Astrocyte (in vitro differentiated cells and primary cell): ENCODE measurements around the gene HS3ST6. TPM values are rescaled to one million over a fixed set of nuclear protein-coding genes. Genes with fewer than 3 reads are reported as not detected.

Experiments used
- DNase-seq: peaks from one replicate; pipeline ENCODE4 v3.0.0-alpha.2; 2010; ENCODE audit warnings: low read depth
- FAIRE-seq: peaks from 2 replicates; lab custom pipeline; 2011; peaks lifted over from hg19 to GRCh38; lab: Jason Lieb, UNC
- H2AFZ ChIP-seq: 2 replicates; pipeline ENCODE4 v1.6.0; 2012; ENCODE audit warnings: low read depth, low read length, inconsistent platforms
- H3K27ac ChIP-seq: 2 replicates; pipeline ENCODE4 v1.5.1; 2011; ENCODE audit warnings: low read depth, low read length, inconsistent platforms
- H3K27me3 ChIP-seq: 2 replicates; pipeline ENCODE4 v1.6.0; 2011; ENCODE audit warnings: low read length, inconsistent platforms; ENCODE audit not compliant: insufficient read depth
- H3K36me3 ChIP-seq: 2 replicates; pipeline ENCODE4 v1.5.1; 2011; ENCODE audit warnings: low read length, inconsistent platforms; ENCODE audit not compliant: insufficient read depth
- H3K4me1 ChIP-seq: 2 replicates; pipeline ENCODE4 v1.5.1; 2011; ENCODE audit warnings: low read length, inconsistent platforms; ENCODE audit not compliant: insufficient read depth
- H3K4me2 ChIP-seq: 2 replicates; pipeline ENCODE4 v1.6.0; 2012; ENCODE audit warnings: low read length, inconsistent platforms
- H3K4me3 ChIP-seq: 2 replicates; pipeline ENCODE4 v1.5.1; 2011; ENCODE audit warnings: low read depth, mild to moderate bottlenecking, low read length, inconsistent platforms; ENCODE audit not compliant: insufficient read depth
- H3K79me2 ChIP-seq: 2 replicates; pipeline ENCODE4 v1.6.0; 2012; ENCODE audit warnings: mild to moderate bottlenecking, low read length, inconsistent platforms; ENCODE audit not compliant: insufficient read depth
- H3K9ac ChIP-seq: 2 replicates; pipeline ENCODE4 v1.6.0; 2012; ENCODE audit warnings: mild to moderate bottlenecking, low read length, inconsistent platforms
- H3K9me3 ChIP-seq: 2 replicates; pipeline ENCODE4 v1.5.1; 2012; ENCODE audit warnings: low read depth, mild to moderate bottlenecking, low read length, inconsistent platforms; ENCODE audit not compliant: insufficient read depth
- H4K20me1 ChIP-seq: 2 replicates; pipeline ENCODE4 v1.6.0; 2012; ENCODE audit warnings: low read length, inconsistent platforms; ENCODE audit not compliant: insufficient read depth
- H3K27ac Mint-ChIP-seq: one replicate; pipeline ENCODE4 v1.8.0; 2021; ENCODE audit warnings: mild to moderate bottlenecking, mixed read lengths; ENCODE audit not compliant: unreplicated experiment
- H3K27me3 Mint-ChIP-seq: one replicate; pipeline ENCODE4 v1.8.0; 2021; ENCODE audit warnings: low read depth, mixed read lengths; ENCODE audit not compliant: unreplicated experiment
- H3K36me3 Mint-ChIP-seq: one replicate; pipeline ENCODE4 v1.8.0; 2021; ENCODE audit warnings: low read depth, mixed read lengths; ENCODE audit not compliant: unreplicated experiment
- H3K4me1 Mint-ChIP-seq: one replicate; pipeline ENCODE4 v1.8.0; 2021; ENCODE audit warnings: low read depth, mixed read lengths; ENCODE audit not compliant: unreplicated experiment
- H3K4me3 Mint-ChIP-seq: one replicate; pipeline ENCODE4 v1.8.0; 2021; ENCODE audit warnings: mild to moderate bottlenecking, moderate library complexity, mixed read lengths; ENCODE audit not compliant: unreplicated experiment
- H3K9me3 Mint-ChIP-seq: one replicate; pipeline ENCODE4 v1.8.0; 2021; ENCODE audit warnings: mild to moderate bottlenecking, mixed read lengths; ENCODE audit not compliant: unreplicated experiment
- EZH2 ChIP-seq: IDR thresholded peaks from 2 replicates; pipeline ENCODE4 v1.6.1; 2012; ENCODE audit warnings: mild to moderate bottlenecking, low read length, inconsistent platforms; ENCODE audit not compliant: insufficient read depth
- total RNA-seq: library from RNA; stranded (reverse); gene quantifications from 2 replicates; pipeline ENCODE4 v1.2.1, GENCODE V29; 2021
- TF ChIP-seq, protein P1 (sequence below): IDR thresholded peaks from 2 replicates; pipeline ENCODE4 v1.5.1; 2011; ENCODE audit warnings: low read depth, mild to moderate bottlenecking, inconsistent platforms, low read length, moderate library complexity; ENCODE audit not compliant: insufficient read depth

Gene HS3ST6
- total RNA-seq, 1 donor from 2014 or later = not detected

- Mint-ChIP-seq H3K36me3 (no peaks in the 10 kb centered on the region), H3K9me3 (peaks cover 4% of the 10 kb centered on the region), H3K27me3 (peaks cover 36% of the 10 kb centered on the region), H3K27ac (no peak overlapping the region), H3K4me1 (peaks cover 9% of the 10 kb centered on the region), H3K4me3 (no peak overlapping the region)
- H3K27me3 ChIP-seq = peaks cover 29% of the 10 kb centered on the region
- H2AFZ ChIP-seq = no peak overlapping the region
- H3K36me3 ChIP-seq = no peaks in the 10 kb centered on the region
- H3K9ac ChIP-seq = no peak overlapping the region
- no peaks in the 10 kb centered on the region for H3K79me2 ChIP-seq
- H3K27ac ChIP-seq = no peak overlapping the region
- H3K4me1 ChIP-seq = no peaks in the 10 kb centered on the region
- no peaks in the 10 kb centered on the region for H4K20me1 ChIP-seq
- TF ChIP-seq, protein P1, sequence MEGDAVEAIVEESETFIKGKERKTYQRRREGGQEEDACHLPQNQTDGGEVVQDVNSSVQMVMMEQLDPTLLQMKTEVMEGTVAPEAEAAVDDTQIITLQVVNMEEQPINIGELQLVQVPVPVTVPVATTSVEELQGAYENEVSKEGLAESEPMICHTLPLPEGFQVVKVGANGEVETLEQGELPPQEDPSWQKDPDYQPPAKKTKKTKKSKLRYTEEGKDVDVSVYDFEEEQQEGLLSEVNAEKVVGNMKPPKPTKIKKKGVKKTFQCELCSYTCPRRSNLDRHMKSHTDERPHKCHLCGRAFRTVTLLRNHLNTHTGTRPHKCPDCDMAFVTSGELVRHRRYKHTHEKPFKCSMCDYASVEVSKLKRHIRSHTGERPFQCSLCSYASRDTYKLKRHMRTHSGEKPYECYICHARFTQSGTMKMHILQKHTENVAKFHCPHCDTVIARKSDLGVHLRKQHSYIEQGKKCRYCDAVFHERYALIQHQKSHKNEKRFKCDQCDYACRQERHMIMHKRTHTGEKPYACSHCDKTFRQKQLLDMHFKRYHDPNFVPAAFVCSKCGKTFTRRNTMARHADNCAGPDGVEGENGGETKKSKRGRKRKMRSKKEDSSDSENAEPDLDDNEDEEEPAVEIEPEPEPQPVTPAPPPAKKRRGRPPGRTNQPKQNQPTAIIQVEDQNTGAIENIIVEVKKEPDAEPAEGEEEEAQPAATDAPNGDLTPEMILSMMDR = no peak
- no peak for TF ChIP-seq EZH2
- DNase-seq = no peak
- H3K9me3 ChIP-seq = no peaks in the 10 kb centered on the region
- H3K4me2 ChIP-seq = no peak overlapping the region
- no peak for FAIRE-seq
- H3K4me3 ChIP-seq = no peak overlapping the region
Measured at GRCh38 chr16:1874854-1875253, 43.4 kb downstream of the HS3ST6 start.

GRCh38 chr16:1871974-1872635 is 46.1 kb downstream of the HS3ST6 start, which contains the start of gene MEIOB:
MEIOB (minus strand) TSS chr16:1872164; CDS start chr16:1868175, 3,989 bp downstream.
- Histone ChIP-seq H2AFZ (peak within 1 kb of the TSS; percentile 52), H3K4me3 (peak within 1 kb of the TSS; percentile 23), H3K9ac (peak within 1 kb of the TSS; percentile 17), H3K36me3 (no peaks in the 10 kb centered on the region), H3K4me1 (no peaks in the 10 kb centered on the region), H3K79me2 (no peaks in the 10 kb centered on the region), H4K20me1 (no peaks in the 10 kb centered on the region), H3K27ac (peak within 1 kb of the TSS; percentile 38), H3K4me2 (peak within 1 kb of the TSS; percentile 54), H3K27me3 (peaks cover 12% of the 10 kb centered on the region), H3K9me3 (no peaks in the 10 kb centered on the region)
- Mint-ChIP-seq H3K4me3 (peak within 1 kb of the TSS; percentile 54), H3K27ac (peak within 1 kb of the TSS; percentile 94), H3K36me3 (no peaks in the 10 kb centered on the region), H3K9me3 (peaks cover 4% of the 10 kb centered on the region), H3K4me1 (peaks cover 9% of the 10 kb centered on the region), H3K27me3 (peaks cover 18% of the 10 kb centered on the region)
- no peak for DNase-seq
- no peak for FAIRE-seq
- TF ChIP-seq, protein P1 = no peak
- TF ChIP-seq EZH2 = peak; percentile 17
